GM19463 (cell line): ENCODE results near the gene REEP5.
A peak's percentile ranks its signal among the peaks of the same experiment; 100 is the strongest.
"Not testable (repeated sequence)": the region's sequence is repeated elsewhere in the genome, so short reads cannot be mapped to it uniquely, and the experiment has no call there.

Experiments used
- ATAC-seq: cut with Tn5 transposase; IDR thresholded peaks from one replicate; pipeline ENCODE4 v1.9.1; 2021; ENCODE audit warnings: mild to moderate bottlenecking, moderate library complexity; ENCODE audit not compliant: unreplicated experiment

Gene REEP5

DNA sequence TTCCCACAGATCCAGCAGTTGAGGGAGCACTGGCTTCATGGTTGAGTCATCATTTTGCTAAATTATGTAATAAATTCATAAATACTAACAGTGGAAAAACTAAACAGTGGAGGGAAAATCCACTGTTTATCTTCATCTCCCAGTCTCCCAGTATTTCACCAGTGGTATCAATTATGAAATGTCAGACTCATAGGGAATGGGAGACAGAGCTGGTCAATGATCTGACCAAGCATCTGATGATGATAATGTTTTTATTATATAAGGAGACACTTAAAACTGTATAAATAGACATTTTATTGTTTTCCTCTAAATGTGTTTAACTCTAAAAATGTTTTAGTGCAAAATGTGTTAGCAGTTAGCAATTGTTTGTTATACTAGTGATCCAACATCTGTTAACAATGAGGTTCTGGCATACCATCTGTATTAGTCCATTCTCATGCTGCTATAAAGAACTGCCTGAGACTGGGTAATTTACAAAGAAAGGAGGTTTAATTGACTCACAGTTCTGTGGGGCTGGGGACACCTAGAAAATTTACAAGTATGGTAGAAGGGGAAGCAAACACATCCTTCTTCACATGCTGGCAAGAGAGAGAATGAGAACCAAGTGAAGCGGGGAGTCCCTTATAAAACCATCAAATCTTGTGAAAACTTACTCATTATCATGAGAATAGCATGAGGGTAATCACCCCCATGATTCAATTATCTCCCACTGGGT, 11.8 kb upstream of the REEP5 start:
- no peak for ATAC-seq

DNA sequence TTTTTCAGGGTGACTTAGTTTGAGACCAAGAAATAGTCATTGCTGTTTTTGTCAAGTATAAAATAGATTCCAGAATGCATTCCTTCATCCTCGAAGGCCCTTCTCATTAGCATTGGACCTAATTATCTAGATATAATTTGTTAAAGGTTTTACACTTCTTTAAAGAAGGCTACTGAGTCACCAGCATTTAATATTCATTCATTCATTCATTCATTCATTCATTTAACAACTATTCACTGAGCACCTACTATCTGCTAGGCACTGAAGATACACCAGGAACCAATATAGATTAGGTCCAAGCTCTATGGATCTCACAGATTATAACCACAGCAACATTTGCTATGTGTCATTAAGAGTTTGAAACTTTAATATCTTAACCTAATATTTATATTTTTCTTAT, 11.1 kb upstream of the REEP5 start:
- no peak for ATAC-seq

DNA sequence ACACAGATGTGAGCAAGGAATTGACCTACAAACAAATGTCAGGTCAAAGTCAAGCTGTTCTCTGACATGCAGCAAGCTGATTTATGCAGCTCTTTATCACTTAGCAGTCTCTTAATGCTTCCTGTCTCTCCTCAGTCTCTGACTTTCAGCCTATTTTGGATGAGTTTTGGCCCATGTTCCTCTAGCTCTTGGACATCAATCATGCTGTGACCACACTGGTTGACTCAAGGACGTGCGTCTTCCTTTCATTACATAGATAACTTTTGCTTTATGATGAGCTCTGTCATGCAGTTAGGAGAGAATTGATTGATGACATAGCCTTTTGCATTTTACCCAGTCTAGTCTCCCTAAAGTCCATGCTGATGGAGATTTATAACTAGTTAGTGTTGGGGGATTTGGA, 9.4 kb upstream of the REEP5 start:
- ATAC-seq = no peak

DNA sequence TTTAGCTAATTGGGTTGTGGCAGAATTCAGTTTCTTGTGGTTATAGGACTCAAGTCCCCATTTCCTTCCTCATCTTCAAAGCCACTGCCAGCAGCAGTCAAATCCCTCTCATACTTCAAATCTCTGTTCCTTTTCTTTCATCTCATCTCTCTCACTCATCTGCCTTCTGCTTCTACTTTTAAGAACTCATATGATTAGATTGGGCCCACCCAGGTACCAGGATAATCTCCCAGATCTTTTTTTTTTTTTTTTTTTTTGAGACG, 8.0 kb upstream of the REEP5 start:
- ATAC-seq = no peak

DNA sequence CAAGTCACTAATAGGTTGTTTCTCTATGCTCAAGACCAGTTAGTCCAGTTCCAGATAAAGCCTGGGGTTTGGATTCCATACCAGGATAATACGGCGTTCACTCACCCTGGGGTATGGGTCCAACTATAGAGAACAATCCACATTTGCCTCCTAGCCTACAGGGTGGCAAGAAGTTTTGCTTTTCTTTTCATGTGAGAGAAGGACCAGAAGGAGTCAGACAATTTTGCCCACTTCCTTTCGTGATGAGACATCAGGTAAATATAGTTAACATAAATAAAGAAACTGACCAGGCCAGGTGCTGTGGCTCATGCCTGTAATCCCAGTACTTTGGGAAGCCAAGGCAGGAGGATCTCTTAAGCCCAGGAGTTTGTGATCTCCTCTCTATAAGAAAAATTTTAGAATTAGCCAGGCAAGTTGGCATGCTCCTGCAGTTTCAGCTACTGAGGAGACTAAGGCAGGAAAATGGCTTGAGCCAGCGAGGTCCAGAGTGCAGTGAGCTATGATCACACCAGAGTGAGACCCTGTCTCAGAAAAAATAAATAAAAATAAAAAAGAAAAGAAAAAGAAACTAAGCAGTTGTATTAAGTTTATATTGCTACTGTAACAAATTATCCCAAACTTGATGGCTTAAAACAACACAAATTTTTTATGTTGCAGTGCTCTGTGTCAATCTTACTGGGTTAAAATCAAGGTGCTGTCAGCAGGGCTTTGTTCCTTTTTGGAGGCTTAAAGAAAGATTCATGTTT, 7.5 kb upstream of the REEP5 start:
- peak; percentile 75 for ATAC-seq

DNA sequence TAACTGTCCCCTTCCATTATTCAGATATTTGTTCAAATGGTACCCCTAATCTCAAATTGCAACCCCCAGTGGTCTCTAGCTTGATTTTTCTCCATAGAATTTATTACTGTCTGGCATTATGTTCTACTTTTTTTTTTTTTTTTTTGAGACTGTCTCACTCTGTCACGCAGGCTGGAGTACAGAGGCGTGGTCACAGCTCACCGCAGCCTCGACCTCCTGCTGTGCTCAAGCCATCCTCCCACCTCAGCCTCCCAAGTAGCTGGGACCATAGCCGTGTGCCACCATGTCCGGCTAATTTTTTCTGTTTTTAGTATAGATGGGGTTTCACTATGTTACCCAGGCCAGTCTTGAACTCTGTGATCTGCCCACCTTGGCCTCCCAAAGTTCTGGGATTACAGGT, 2.0 kb upstream of the REEP5 start:
- ATAC-seq = no peak

DNA sequence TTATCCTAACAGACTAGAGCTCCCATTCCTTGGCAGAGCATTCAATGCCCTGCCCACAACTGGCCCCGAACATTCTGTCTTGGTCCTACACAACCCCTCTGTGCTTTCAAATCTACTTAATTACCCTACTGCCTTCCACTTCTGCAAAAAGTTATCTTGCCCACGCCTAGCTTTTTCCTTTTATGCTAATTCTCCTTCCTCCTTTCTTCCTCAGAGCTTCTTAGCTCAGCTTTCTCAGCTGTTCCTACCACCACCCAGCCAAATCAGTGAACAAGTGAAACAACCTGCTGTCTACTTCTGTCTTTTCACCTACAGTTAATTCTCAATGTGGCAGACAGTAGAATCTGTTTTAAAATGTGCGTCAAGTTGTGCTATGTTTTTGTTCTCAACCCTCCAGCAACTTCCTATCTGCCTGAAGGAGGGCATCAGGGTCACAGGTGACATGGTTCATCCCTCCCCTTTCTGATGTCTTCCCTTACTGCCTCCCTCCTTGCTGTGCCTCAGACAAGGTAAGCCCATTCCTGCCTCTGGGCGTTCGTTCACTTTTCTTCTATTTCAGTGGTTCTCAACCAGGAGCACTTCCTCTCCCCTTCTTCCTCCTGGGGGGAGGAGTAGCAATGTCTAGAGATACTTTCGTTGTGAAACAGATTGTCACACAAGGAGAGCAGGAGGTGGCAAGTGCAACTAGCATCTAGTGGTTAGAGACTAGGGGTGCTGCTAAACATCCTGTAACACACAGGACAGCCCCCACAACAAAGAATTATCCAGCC, 1.3 kb upstream of the REEP5 start:
- ATAC-seq = peak; percentile 25

DNA sequence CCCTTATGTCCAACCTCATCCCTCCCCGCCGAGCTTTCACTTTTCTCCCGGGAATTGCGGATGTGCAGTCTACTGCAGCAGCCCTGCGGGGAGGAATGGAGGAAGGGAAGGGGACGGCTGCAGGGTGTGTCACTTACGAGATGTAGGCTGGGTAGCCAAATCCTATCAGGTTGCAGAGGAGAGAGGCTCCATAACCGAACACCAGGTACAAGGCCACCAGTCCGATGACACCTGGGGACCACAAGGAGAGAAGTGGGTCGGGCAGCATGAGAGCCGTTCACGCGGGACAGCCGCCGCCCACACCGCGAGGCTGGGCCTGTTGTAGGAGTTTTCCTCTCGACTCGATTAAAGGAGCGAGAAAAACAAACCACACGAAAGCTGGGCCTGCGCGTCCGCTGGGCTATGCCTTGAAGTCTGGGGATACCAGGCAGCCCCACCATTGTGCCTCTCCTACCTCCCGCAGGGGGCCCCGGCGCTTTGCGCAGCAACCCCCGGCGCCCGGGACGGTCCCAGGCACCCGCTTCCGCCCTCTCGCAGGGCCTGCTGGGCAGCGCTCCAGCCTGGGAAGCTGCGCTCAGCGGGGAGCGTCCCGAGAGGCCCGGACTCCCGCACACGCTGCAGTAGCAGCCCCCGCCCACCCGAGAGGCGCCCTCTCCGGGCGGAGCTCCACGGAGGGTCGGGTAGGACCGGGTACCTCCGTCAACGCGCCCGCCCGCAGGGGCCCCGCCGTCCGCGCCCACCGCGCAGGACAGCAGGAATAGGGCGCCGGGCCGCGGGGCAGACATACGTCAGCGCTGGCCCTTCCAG, 798 bp downstream of the REEP5 start:
- peak; percentile 43 for ATAC-seq

DNA sequence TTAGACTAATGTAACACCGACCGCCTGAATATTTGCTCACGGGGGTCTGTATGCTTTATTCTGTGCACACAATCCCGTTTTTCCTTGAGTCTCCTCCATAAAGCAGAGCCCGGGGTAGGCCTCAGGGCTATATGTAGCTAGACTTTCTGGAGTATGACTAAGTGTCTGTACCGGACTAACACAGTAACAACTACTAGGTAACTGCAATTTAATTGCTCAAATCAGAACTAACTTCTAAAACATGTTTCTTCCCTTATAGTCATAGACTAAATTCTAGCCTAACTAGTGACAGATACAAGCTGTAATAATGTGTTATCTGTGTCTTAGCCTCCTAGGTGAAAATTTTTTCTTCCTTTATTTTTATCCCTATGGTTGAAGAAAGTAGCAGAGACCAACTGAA, 2.1 kb downstream of the REEP5 start:
- ATAC-seq = no peak

DNA sequence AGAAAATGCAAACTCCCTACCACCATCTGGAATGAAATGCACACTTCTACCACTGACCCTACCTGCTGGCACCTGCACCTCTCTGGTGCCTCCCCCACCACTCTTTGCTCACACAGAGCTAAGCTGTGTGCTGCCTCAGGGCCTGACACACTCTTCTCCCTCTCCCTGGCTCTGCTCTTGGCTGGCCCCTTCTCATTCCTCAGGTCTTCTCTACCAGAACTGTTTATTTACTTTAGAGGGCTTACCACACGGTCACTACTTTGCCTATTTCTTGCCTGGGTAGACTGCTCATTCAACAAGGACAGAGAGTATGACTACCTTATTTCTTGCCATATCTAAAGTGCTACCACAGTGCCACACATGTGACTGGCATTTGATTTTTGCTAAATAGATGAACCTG, 3.3 kb downstream of the REEP5 start:
- no peak for ATAC-seq

DNA sequence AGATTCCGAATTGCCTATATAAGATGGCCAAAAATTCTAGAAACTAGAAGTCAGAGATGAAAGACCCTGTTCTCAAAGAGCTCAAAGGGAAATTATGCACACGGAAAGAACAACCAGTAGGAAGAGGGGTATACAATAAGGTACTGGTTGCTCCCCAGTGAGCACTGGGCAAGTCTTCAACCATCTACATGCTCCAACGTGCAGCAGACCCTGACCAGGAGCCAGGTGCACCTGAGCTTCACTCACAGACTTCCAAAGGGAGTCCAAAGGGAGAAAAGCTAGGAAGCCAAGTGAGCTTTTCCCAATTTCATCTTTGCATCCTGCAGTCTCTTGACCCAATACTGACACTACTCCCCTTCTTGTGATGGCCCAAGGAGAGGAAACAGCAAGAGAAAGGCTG, 3.9 kb downstream of the REEP5 start:
- no peak for ATAC-seq

DNA sequence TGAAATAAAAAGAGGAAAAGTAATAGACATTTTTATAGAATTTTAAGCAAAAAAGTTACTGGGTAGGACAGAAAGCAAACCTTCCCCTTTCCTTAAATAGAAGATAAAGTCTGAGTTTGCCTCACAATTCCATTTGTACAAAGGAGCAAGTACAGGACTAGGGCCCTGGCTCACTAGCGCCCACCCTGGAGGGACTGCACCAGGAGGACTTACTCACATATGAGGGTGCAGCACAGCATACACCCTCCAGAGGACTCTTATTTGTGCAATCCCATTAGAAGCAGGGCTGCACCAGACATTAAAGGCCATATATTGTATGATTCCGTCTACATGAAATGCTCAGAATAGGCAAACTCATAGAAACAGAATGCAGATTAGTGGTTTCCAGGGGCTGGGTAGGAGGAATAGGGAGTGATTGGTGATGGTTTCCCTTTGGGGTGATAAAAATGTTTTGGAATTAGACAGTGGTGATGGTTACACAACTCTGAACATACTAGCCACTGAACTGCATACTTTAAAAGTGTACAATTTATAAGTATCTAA, 4.5 kb downstream of the REEP5 start:
- ATAC-seq = no peak

DNA sequence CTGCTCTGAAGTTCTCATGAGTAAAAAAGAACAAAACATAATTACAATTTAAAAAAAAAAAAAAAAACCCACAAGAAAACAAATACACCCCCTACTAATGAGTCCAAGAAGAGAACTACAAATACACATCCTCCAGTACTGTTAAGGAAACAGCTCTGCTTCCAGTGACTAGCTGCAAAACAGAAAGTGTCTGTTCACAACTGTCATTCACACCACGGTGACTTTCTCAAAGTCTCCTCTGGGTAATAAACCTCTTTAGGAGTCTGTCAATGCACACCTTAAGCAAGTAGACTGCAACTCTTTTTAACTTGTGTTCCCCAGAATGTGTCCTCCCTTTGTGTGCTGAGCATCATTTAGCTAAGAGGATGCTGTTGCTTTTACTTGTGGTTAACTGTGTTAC, 6.2 kb downstream of the REEP5 start:
- peak; percentile 36 for ATAC-seq

DNA sequence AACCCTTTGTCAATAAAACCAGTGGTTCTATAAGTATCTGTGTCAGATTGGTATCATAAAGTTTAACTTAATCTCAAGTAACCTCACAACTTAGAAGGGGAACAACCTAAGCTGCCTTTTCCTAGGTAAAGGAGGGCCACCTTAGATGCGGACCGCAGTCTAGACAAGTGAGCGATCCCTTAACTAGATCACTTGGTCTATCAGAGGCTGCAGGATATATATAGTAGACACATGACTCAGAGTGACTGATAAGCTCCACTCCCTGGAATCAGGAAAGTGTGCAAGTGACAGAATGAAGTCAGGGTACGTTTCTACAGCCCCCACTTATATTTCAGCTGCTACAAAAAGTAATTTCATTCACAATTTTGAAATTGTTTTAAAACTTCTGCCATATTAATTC, 7.4 kb downstream of the REEP5 start:
- no peak for ATAC-seq

DNA sequence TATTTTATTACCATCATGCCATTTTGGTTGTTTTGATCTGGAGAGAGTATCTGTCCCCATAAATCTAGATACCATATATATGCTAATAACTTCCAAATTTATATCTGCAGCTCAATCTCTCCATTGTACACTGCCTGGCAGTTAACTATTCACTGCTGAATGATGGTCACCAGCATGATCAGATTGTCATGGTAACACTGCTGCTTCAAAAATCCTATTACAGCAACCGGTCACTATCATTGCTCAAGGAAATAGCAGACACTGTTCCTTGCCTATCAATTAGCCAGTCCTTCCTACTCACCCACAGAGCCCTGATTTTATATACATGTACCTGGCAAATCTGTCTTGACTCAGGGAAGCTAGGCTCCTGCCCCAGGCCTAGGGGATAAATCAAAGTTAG, 11.5 kb downstream of the REEP5 start:
- no peak for ATAC-seq

DNA sequence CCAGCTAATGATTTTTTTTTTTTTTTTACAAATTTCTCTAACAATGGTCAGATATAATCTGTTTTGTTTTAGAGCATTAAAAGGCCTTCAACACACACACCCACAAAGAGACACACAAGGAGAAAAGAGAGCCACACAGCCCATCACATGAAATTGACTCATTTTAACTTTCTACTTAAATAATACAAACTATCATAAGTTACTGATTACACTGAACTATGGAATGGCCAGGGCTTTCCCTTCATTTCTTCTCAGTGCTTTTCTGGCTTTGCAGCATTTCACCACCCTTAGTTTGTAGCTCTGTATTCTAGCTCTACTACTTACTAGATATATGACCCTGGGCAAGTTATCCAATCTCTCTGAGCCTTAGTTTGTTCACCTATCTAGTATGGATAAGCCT, 13.2 kb downstream of the REEP5 start:
- ATAC-seq = no peak

DNA sequence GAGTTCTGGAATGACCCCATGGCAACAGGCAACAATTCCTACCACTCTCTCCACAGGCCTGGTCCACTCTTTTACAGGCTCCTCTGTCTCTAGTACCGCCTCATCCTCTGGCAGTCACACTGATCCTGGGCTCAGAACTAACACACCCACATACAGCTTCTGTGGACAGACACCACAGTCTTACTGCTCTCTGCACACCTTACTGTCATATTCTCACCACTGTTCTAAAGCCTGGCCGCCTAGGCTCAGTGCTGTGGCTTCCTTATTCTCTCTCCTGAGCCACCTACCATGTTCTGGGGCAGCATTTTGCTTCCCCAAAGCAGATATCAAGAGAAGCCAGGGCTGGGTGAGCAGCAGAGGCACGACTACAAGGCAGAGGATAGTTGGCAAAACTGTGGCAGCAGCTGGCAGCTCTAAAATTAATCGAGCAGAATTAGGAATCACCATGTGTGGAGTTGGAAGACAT, 14.8 kb downstream of the REEP5 start:
- ATAC-seq = peak; percentile 22

DNA sequence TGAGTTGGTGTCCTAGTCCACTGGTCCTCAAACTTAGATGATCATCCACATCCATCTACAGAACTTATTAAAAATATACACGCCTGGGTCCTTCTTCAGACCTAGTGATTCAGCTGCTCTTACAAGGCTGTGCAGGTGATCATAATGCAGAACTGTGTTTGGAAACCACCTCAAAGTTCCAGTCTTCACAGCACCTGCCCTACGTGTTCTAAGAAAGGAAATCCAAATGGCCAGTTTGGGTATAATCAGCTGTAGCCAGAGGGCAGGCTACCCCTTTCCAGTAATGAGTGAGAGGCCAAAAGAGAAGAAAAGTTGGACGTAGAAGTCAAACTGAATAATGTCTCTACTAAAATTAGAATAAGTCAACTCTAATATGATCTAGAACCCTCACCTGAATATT, 15.4 kb downstream of the REEP5 start:
- peak; percentile 63 for ATAC-seq

DNA sequence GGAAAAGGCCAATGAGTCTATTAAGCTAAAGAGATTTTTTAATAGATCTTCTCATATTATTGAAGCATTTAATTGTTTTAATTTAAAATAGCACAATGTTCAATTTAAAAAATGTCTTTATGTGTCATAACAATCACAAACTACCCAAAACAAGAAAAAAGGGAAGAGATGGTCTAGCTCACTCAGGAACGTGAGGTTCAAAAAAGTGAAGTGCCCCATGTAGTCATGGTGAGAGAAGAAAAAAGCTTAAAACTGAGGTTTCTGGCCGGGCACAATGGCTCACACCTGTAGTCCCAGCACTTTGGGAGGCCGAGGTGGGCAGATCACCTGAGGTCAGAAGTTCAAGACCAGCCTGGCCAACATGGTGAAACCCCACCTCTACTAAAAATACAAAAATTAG, 17.0 kb downstream of the REEP5 start:
- ATAC-seq = not testable (repeated sequence)

DNA sequence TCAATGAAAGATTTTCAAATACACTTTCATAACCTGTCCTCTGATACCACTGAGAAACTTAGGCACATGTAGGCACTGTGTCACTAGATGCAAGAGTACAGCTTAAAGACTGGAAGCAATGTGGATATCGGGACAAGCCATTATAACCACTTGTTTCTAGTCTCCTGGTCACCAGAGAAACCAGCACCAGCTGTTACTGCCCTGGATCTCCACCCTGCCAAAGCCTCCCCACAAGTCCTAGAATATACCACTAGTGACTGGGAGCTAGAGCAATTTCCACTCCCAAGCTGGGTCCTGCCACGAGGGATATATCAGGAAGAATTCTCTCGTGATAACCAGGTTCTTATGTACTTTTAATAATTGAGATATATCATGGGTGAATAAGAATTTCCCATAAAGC, 19.5 kb downstream of the REEP5 start:
- no peak for ATAC-seq

DNA sequence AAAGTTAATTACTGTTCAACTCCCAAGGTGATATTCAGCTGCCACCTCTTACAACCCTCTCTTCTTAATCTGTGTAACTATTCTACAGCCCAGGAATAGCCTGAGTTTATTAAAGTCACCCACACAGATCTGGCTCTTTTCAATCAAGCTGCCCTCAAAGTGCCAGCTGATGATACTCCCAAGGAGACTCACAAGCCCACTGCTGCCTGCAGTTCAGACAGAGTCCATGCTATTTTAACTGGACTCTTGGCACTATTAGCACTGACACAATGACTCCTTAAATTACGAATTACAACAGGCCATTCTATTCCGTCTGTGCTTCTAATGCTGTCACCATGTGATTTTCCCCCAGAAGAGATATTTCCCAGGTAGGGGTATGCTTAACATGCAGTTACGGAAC, 26.3 kb downstream of the REEP5 start:
- ATAC-seq = no peak
